ENCODE results near the gene ZNF616.

The ZNF616 gene

DNA sequence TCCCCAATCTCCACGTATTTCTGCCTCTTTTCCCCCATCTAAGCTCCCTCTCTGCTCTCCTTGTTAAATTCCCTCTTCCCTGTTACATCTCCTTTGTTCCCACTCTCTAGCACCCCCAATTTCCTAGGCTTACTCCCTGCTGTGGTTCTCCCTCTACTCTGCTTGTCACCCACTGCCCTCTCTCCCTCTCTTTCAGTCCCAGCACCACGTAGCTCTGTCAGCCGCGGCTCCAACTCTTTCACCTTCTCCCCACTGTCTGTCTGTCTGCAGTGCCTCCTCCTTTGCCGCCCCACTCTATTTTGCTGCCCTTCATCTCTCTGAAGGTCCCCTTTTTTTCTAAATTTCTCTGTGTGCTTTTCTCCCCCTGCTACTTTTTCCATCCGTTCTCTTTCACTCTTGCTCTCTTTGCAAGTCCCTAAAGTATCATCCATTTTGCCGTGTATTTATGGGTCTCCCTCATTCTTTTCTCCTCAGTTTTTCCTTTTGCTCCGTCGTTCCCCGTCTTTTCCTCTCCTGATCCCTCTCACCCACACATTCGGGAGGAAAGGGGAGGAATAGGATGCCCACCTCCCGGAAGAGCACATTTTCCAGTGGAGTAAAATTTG is 45.1 kb downstream of the ZNF616 start:
- DNase-seq (ENCODE audit: low read depth in 2 of 2): peak in 1 of 2 donors; percentile 2
- H3K4me3 ChIP-seq (replicated peaks in 1 of 2; ENCODE audit: low read depth in 2 of 2, low read length in 2 of 2): peak overlapping the region; percentile 90 to 94
- TF ChIP-seq, protein P1, sequence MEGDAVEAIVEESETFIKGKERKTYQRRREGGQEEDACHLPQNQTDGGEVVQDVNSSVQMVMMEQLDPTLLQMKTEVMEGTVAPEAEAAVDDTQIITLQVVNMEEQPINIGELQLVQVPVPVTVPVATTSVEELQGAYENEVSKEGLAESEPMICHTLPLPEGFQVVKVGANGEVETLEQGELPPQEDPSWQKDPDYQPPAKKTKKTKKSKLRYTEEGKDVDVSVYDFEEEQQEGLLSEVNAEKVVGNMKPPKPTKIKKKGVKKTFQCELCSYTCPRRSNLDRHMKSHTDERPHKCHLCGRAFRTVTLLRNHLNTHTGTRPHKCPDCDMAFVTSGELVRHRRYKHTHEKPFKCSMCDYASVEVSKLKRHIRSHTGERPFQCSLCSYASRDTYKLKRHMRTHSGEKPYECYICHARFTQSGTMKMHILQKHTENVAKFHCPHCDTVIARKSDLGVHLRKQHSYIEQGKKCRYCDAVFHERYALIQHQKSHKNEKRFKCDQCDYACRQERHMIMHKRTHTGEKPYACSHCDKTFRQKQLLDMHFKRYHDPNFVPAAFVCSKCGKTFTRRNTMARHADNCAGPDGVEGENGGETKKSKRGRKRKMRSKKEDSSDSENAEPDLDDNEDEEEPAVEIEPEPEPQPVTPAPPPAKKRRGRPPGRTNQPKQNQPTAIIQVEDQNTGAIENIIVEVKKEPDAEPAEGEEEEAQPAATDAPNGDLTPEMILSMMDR (IDR thresholded peaks at IDR 0.05; ENCODE audit: low read depth, low read length): no peak

DNA sequence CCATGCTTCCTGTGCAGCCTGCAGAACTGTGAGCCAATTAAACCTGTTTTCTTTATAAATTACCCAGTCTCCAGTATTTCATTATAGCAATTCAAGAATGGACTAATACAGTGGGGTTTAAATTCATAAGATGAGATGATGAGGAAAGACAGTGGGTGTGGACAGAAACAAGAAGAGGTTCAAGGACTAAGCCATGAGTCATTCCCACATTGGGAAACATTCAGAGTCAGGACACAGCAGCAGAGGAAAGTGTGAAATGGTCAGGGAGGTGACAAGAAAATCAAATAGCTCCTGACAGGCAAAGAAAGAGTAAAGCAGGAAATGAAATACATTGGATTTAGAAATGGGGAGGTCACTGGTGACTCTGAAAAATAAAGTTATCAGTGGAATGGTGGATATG is 53.3 kb downstream of the ZNF616 start:
- TF ChIP-seq, protein P1 (IDR thresholded peaks at IDR 0.05; ENCODE audit: low read depth, low read length): no peak

DNA sequence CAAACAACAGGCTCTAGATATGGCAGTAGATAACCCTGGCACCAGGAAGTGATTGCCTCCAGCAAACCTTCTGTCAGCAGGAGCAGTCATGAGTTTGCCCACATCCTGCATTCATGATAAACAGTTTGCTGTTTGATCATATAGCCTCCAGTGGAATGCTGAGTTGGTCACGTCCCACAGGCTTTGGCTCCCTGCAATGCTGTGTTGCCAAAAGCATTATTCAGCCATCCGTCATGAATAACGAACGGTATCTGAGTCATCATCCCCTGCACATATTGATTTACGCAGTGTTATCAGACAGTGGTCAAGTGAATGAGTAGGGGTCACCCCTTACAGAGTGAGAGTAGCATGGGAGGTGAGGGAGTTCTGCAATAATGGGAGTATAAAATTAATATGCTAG is 69.2 kb downstream of the ZNF616 start:
- no peak overlapping the region for H3K4me3 ChIP-seq (replicated peaks in 1 of 2; ENCODE audit: low read depth in 2 of 2, low read length in 2 of 2)
- TF ChIP-seq, protein P1 (IDR thresholded peaks at IDR 0.05; ENCODE audit: low read depth, low read length): no peak
- DNase-seq (ENCODE audit: low read depth in 2 of 2): peak; percentile 42 to 91

More for the DNA sequence above, 53.3 kb downstream of the ZNF616 start:
- H3K4me3 ChIP-seq (replicated peaks in 1 of 2; ENCODE audit: low read depth in 2 of 2, low read length in 2 of 2): no peak overlapping the region
- DNase-seq (ENCODE audit: low read depth in 2 of 2): peak; percentile 29 to 79

DNA sequence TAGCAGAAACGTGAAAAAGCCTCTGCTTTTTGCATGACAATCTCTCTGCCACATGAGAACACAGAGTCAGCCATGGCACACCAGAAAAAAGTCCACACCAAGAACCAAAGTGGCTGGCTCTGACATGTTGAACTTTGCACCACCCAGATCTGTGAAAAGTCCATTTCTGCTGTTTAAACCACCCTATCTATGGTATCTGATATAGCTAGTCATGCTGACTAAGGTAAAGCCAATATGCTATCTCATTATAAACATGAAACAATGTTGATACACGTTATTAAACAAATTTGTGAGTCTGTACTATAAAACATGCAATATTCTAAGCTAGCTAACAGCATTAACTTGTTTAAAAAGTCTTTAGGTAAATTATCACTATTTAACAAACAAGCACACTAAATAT is 70.1 kb downstream of the ZNF616 start:
- no peak for DNase-seq (ENCODE audit: low read depth in 2 of 2)
- H3K4me3 ChIP-seq (replicated peaks in 1 of 2; ENCODE audit: low read depth in 2 of 2, low read length in 2 of 2): no peak overlapping the region
- TF ChIP-seq, protein P1 (IDR thresholded peaks at IDR 0.05; ENCODE audit: low read depth, low read length): no peak

DNA sequence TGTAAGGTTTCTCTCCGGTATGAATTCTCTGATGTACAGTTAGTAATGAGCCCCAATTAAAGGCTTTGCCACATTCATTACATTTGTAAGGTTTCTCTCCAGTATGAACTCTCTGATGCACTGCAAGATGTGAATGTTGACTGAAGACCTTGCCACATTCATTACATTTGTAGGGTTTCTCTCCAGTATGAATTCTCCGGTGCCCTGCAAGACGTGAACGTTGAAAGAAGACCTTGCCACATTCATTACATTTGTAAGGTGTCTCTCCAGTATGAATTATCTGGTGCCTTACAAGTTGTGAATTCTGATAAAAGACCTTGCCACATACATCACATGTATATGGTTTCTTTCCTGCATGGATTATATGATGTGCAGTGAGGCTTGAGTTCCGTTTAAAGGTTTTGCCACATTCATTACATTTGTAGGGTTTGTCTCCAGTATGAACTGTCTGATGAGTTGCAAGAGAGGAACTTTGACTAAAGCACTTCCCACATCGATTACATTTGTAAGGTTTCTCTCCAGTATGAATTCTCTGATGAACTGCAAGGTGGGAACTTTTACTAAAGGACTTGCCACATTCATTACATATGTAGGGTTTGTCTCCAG is 73.4 kb downstream of the ZNF616 start:
- TF ChIP-seq, protein P1 (IDR thresholded peaks at IDR 0.05; ENCODE audit: low read depth, low read length): no peak
- H3K4me3 ChIP-seq (replicated peaks in 1 of 2; ENCODE audit: low read depth in 2 of 2, low read length in 2 of 2): no peak overlapping the region
- no peak for DNase-seq (ENCODE audit: low read depth in 2 of 2)

DNA sequence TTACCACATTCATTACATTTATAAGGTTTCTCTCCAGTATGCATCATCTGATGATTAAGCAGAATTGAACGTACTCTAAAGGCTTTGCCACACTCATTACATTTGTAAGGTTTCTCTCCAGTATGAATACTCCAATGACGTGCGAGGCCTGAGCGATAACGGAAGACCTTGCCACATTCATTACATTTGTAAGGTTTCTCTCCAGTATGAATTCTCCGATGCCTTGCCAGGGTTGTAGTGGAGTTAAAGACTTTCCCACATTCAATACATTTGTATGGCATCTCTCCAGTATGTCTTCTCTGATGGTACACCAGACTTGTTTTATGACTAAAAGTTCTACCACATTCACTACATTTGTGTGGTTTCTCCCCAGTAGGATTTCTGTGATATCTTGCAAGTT is 74.3 kb downstream of the ZNF616 start:
- H3K4me3 ChIP-seq (replicated peaks in 1 of 2; ENCODE audit: low read depth in 2 of 2, low read length in 2 of 2): no peak overlapping the region
- TF ChIP-seq, protein P1 (IDR thresholded peaks at IDR 0.05; ENCODE audit: low read depth, low read length): no peak
- no peak for DNase-seq (ENCODE audit: low read depth in 2 of 2)

Measured in cardiac fibroblast (primary cell).